CD4-positive, alpha-beta T cell treated with Interleukin-1 beta for 1 hour (primary cell): Measurements from ENCODE around the gene CACNA1E.

ENCODE experiments used
- DNase-seq, 2 donors: peaks; one replicate each; pipeline ENCODE4 v3.0.0-alpha.2; 2020 to 2022

Gene CACNA1E

GRCh38 chr1:181592255-181592859 lies 109.0 kb downstream of the CACNA1E start:
- DNase-seq = no peak

GRCh38 chr1:181593042-181593441 lies 109.7 kb downstream of the CACNA1E start:
- no peak for DNase-seq

- no peak for DNase-seq
Measured at GRCh38 chr1:181594553-181594952, 111.2 kb downstream of the CACNA1E start.

GRCh38 chr1:181595234-181595633 lies 111.9 kb downstream of the CACNA1E start:
- DNase-seq = no peak

GRCh38 chr1:181601186-181601950 lies 118.1 kb downstream of the CACNA1E start:
- no peak for DNase-seq

- no peak for DNase-seq
Measured at GRCh38 chr1:181603735-181604410, 120.6 kb downstream of the CACNA1E start.

- DNase-seq = no peak
Measured at GRCh38 chr1:181604482-181605249, 121.3 kb downstream of the CACNA1E start.

GRCh38 chr1:181607524-181607923 lies 124.2 kb downstream of the CACNA1E start:
- DNase-seq = no peak

- DNase-seq = no peak
Measured at GRCh38 chr1:181608386-181608785, 125.1 kb downstream of the CACNA1E start.

GRCh38 chr1:181608948-181609347 lies 125.6 kb downstream of the CACNA1E start:
- no peak for DNase-seq

- no peak for DNase-seq
Measured at GRCh38 chr1:181612100-181612499, 128.8 kb downstream of the CACNA1E start.

- no peak for DNase-seq
Measured at GRCh38 chr1:181618559-181618958, 135.2 kb downstream of the CACNA1E start.

GRCh38 chr1:181620183-181620582 lies 136.9 kb downstream of the CACNA1E start:
- DNase-seq = no peak

- no peak for DNase-seq
Measured at GRCh38 chr1:181623850-181624249, 140.5 kb downstream of the CACNA1E start.

GRCh38 chr1:181626279-181626938 lies 143.1 kb downstream of the CACNA1E start:
- no peak for DNase-seq

GRCh38 chr1:181630398-181630797 lies 147.1 kb downstream of the CACNA1E start:
- no peak for DNase-seq

GRCh38 chr1:181630838-181631237 lies 147.5 kb downstream of the CACNA1E start:
- DNase-seq = no peak

- no peak for DNase-seq
Measured at GRCh38 chr1:181632492-181632891, 149.2 kb downstream of the CACNA1E start.

- no peak for DNase-seq
Measured at GRCh38 chr1:181632960-181633359, 149.6 kb downstream of the CACNA1E start.

- no peak for DNase-seq
Measured at GRCh38 chr1:181635110-181635509, 151.8 kb downstream of the CACNA1E start.

- DNase-seq = no peak
Measured at GRCh38 chr1:181637998-181638397, 154.7 kb downstream of the CACNA1E start.

GRCh38 chr1:181640956-181641355 lies 157.6 kb downstream of the CACNA1E start:
- DNase-seq = no peak

- no peak for DNase-seq
Measured at GRCh38 chr1:181643631-181644030, 160.3 kb downstream of the CACNA1E start.
